Natural killer cell (primary cell): ENCODE data around the gene LRRC15. TPM values are rescaled to one million over a fixed set of nuclear protein-coding genes. Genes with fewer than 3 reads are reported as not detected.

Experiments
- ATAC-seq, 3 donors: fragments of 150-1000 bp in 2 of 3; fragments of 200-7000 bp in 1 of 3; cut with Tn5 transposase; 1 replicate in 1 of 3; 2 replicates in 2 of 3; pipeline ENCODE4 v1.10.0; 2021; ENCODE audit warnings: mild to moderate bottlenecking in 2 of 3, moderate library complexity in 2 of 3
- DNase-seq, 2 donors: peaks; one replicate each; pipeline versions ENCODE4 v3.0.0 to v3.0.0-alpha.2; 2013 to 2021; ENCODE audit warnings: mixed read lengths in 1 of 2
- H3K27ac ChIP-seq: one replicate; pipeline ENCODE4 v1.5.1; 2013; ENCODE audit warnings: mild to moderate bottlenecking, low read length
- H3K27me3 ChIP-seq: one replicate; pipeline ENCODE4 v1.6.1; 2013; ENCODE audit warnings: low read length; ENCODE audit not compliant: control insufficient read depth, insufficient read depth
- H3K36me3 ChIP-seq: one replicate; pipeline ENCODE4 v1.6.1; 2013; ENCODE audit warnings: low read length; ENCODE audit not compliant: control insufficient read depth, insufficient read depth
- H3K4me1 ChIP-seq: one replicate; pipeline ENCODE4 v1.6.1; 2013; ENCODE audit warnings: low read length; ENCODE audit not compliant: control insufficient read depth, insufficient read depth
- H3K4me3 ChIP-seq: one replicate; pipeline ENCODE4 v1.5.1; 2013; ENCODE audit warnings: low read length
- H3K9me3 ChIP-seq: one replicate; pipeline ENCODE4 v1.6.1; 2013; ENCODE audit warnings: low read length; ENCODE audit not compliant: control insufficient read depth, insufficient read depth
- H3K27ac Mint-ChIP-seq, 2 donors: one replicate each; pipeline ENCODE4 v1.8.0; 2022; ENCODE audit warnings: mild to moderate bottlenecking in 2 of 2, mixed read lengths in 2 of 2, moderate library complexity in 1 of 2
- H3K27me3 Mint-ChIP-seq, 2 donors: one replicate each; pipeline ENCODE4 v1.8.0; 2022; ENCODE audit warnings: low read depth in 2 of 2, mixed read lengths in 2 of 2
- H3K36me3 Mint-ChIP-seq: one replicate; pipeline ENCODE4 v1.8.0; 2022; ENCODE audit warnings: mixed read lengths
- H3K4me1 Mint-ChIP-seq, 2 donors: one replicate each; pipeline ENCODE4 v1.8.0; 2022; ENCODE audit warnings: mixed read lengths in 2 of 2
- H3K4me3 Mint-ChIP-seq: one replicate; pipeline ENCODE4 v1.8.0; 2022; ENCODE audit warnings: mild to moderate bottlenecking, moderate library complexity, mixed read lengths
- H3K9me3 Mint-ChIP-seq, 2 donors: one replicate each; pipeline ENCODE4 v1.8.0; 2022; ENCODE audit warnings: mixed read lengths in 2 of 2
- CTCF ChIP-seq: fragments of 200-600 bp; IDR thresholded peaks from one replicate; pipeline ENCODE4 v1.8.0; 2022; ENCODE audit warnings: antibody characterized with exemption
- WGBS: methylation state at CpG from one replicate; pipeline ENCODE4 v1.1.7; 2013; ENCODE audit warnings: missing lambda C conversion rate; ENCODE audit not compliant: insufficient coverage; 5-methylcytosine and 5-hydroxymethylcytosine counted together
- intact Hi-C: fragments of 100-400 bp; cut with micrococcal nuclease; formaldehyde crosslinking; loops from one replicate; pipeline ENCODE4 v1.14.2; 2022
- total RNA-seq, 4 donors: library from RNA; stranded (reverse); fragments of 120-200 nt in 1 of 4; gene quantifications; one replicate each; pipeline versions ENCODE4 v1.2.3 to v1.2.4, GENCODE V29; 2013 to 2022

The LRRC15 gene
- total RNA-seq, result not detected
- not detected for total RNA-seq (2013)

GRCh38 chr3:194369522-194370279, at the start of gene LRRC15:
Gene LRRC15 (minus strand): TSS chr3:194369743. CDS start chr3:194361043, 8,700 bp downstream.
- ATAC-seq (no peak), DNase-seq (peak in 1 of 2 donors; percentile 8)
- Mint-ChIP-seq H3K4me1 (no peaks in the 10 kb centered on the region), H3K4me3 (no peak within 1 kb of the TSS), H3K36me3 (no peaks in the 10 kb centered on the region), H3K27ac (no peak within 1 kb of the TSS), H3K27me3 (peaks cover 10 to 33% of the 10 kb centered on the region in 2 donors), H3K9me3 (no peaks in the 10 kb centered on the region)
- Histone ChIP-seq H3K36me3 (no peaks in the 10 kb centered on the region), H3K9me3 (no peaks in the 10 kb centered on the region), H3K4me3 (no peak within 1 kb of the TSS), H3K27ac (no peak within 1 kb of the TSS), H3K27me3 (peaks cover 6% of the 10 kb centered on the region), H3K4me1 (no peaks in the 10 kb centered on the region)
- WGBS, result 28% methylated on average over 21 of the region's 21 CpGs
- intact Hi-C loops, result no loop called here
- TF ChIP-seq CTCF, result no peak

GRCh38 chr3:194418671-194419070, 49.1 kb upstream of the LRRC15 start:
- Mint-ChIP-seq H3K27ac (no peak overlapping the region), H3K4me1 (peaks cover 0 to 3% of the 10 kb centered on the region in 2 donors), H3K4me3 (no peak overlapping the region), H3K36me3 (peaks cover 5% of the 10 kb centered on the region), H3K27me3 (no peaks in the 10 kb centered on the region), H3K9me3 (no peaks in the 10 kb centered on the region)
- DNase-seq (no peak), ATAC-seq (no peak)
- intact Hi-C loops, result no loop called here
- no peaks in the 10 kb centered on the region for H3K4me1 ChIP-seq
- 100% methylated on average over 2 of the region's 2 CpGs for WGBS
- H3K4me3 ChIP-seq, result no peak overlapping the region
- peaks cover 15% of the 10 kb centered on the region for H3K36me3 ChIP-seq
- H3K27me3 ChIP-seq, result no peaks in the 10 kb centered on the region
- TF ChIP-seq CTCF, result no peak
- H3K9me3 ChIP-seq, result no peaks in the 10 kb centered on the region
- no peak overlapping the region for H3K27ac ChIP-seq

GRCh38 chr3:194407423-194407822, 37.9 kb upstream of the LRRC15 start:
- ATAC-seq, result no peak
- H3K36me3 Mint-ChIP-seq, result no peaks in the 10 kb centered on the region

More at GRCh38 chr3:194407423-194407822, 37.9 kb upstream of the LRRC15 start:
- H3K27ac ChIP-seq, result no peak overlapping the region
- no peaks in the 10 kb centered on the region for H3K4me1 Mint-ChIP-seq
- H3K27ac Mint-ChIP-seq, result no peak overlapping the region
- H3K9me3 Mint-ChIP-seq, result no peaks in the 10 kb centered on the region
- intact Hi-C loops, result no loop called here
- H3K4me3 Mint-ChIP-seq, result no peak overlapping the region
- no peak for DNase-seq
- H3K27me3 Mint-ChIP-seq, result no peaks in the 10 kb centered on the region
- H3K4me3 ChIP-seq, result no peak overlapping the region
- peaks cover 8% of the 10 kb centered on the region for H3K36me3 ChIP-seq
- no peaks in the 10 kb centered on the region for H3K9me3 ChIP-seq
- TF ChIP-seq CTCF, result no peak
- no peaks in the 10 kb centered on the region for H3K4me1 ChIP-seq
- H3K27me3 ChIP-seq, result no peaks in the 10 kb centered on the region
- 98% methylated on average over 7 of the region's 7 CpGs for WGBS
